Hepatocyte (in vitro differentiated cells): Measurements from ENCODE around the gene CFAP298. TPM values are rescaled to one million over a fixed set of nuclear protein-coding genes. Genes with fewer than 3 reads are reported as not detected.
"Not testable (repeated sequence)": the region's sequence is repeated elsewhere in the genome, so short reads cannot be mapped to it uniquely, and the experiment has no call there.

Source experiments
- DNase-seq: peaks from one replicate; pipeline ENCODE4 v3.0.0-alpha.2; 2016; ENCODE audit warnings: low spot score
- H2AFZ ChIP-seq: fragments of 200-600 bp; sonication (generic); 2 replicates; pipeline ENCODE4 v1.6.0; 2016; ENCODE audit warnings: antibody characterized with exemption, mild to moderate bottlenecking
- H3K27ac ChIP-seq: fragments of 200-600 bp; sonication (generic); 2 replicates; pipeline ENCODE4 v1.5.1; 2016; ENCODE audit warnings: mild to moderate bottlenecking
- H3K27me3 ChIP-seq: fragments of 200-600 bp; sonication (generic); 2 replicates; pipeline ENCODE4 v1.6.1; 2016
- H3K36me3 ChIP-seq: fragments of 200-600 bp; sonication (generic); replicated peaks from 2 replicates; pipeline ENCODE4 v1.5.1; 2016; ENCODE audit warnings: low read depth; ENCODE audit not compliant: insufficient read depth
- H3K4me1 ChIP-seq: fragments of 200-600 bp; sonication (generic); 2 replicates; pipeline ENCODE4 v1.5.1; 2016; ENCODE audit warnings: mild to moderate bottlenecking, moderate library complexity; ENCODE audit not compliant: insufficient read depth
- H3K4me2 ChIP-seq: fragments of 200-600 bp; sonication (generic); 2 replicates; pipeline ENCODE4 v1.6.0; 2016
- H3K4me3 ChIP-seq: fragments of 200-600 bp; sonication (generic); 2 replicates; pipeline ENCODE4 v1.5.1; 2016; ENCODE audit warnings: mild to moderate bottlenecking
- H3K79me2 ChIP-seq: fragments of 200-600 bp; sonication (generic); 2 replicates; pipeline ENCODE4 v1.6.0; 2017; ENCODE audit warnings: mild to moderate bottlenecking
- H3K9me2 ChIP-seq: fragments of 200-600 bp; sonication (generic); replicated peaks from 2 replicates; pipeline ENCODE4 v1.6.0; 2017; ENCODE audit warnings: mild to moderate bottlenecking; ENCODE audit not compliant: insufficient read depth
- H3K9me3 ChIP-seq: fragments of 200-600 bp; sonication (generic); 2 replicates; pipeline ENCODE4 v1.5.1; 2016; ENCODE audit warnings: low read depth, mild to moderate bottlenecking
- H4K20me1 ChIP-seq: fragments of 200-600 bp; sonication (generic); 2 replicates; pipeline ENCODE4 v1.6.0; 2016; ENCODE audit warnings: mild to moderate bottlenecking; ENCODE audit not compliant: insufficient read depth, poor library complexity, severe bottlenecking
- EZH2 ChIP-seq: fragments of 200-600 bp; sonication (generic); IDR thresholded peaks from 2 replicates; pipeline ENCODE4 v1.6.1; 2016; ENCODE audit warnings: antibody characterized with exemption, mild to moderate bottlenecking, borderline replicate concordance
- EZH2phosphoT487 ChIP-seq: fragments of 200-600 bp; sonication (generic); IDR thresholded peaks from one replicate; pipeline ENCODE4 v1.6.1; 2018; ENCODE audit warnings: antibody characterized with exemption, mild to moderate bottlenecking, low read depth, moderate library complexity; ENCODE audit not compliant: unreplicated experiment, severe bottlenecking
- WGBS: methylation state at CpG from one replicate; pipeline ENCODE4 v1.1.6; 2016; ENCODE audit warnings: low lambda C conversion rate; ENCODE audit errors: missing lambda C conversion rate; 5-methylcytosine and 5-hydroxymethylcytosine counted together
- polyA plus RNA-seq: library from polyadenylated mRNA; unstranded; fragments of >200 nt; fragmentation: Nextera tagmentation; extraction: Ambion mirVana; gene quantifications from 2 replicates; pipeline ENCODE4 v1.2.1, GENCODE V29; 2016
- total RNA-seq: library from RNA; depleted of rRNA; stranded (reverse); fragments of >200 nt; gene quantifications from 2 replicates; pipeline ENCODE4 v1.2.3, GENCODE V29; 2014
- TF ChIP-seq, protein P1 (sequence below): fragments of 200-600 bp; sonication (generic); IDR thresholded peaks from 2 replicates; pipeline ENCODE4 v1.5.1; 2016; ENCODE audit warnings: antibody characterized with exemption, mild to moderate bottlenecking; ENCODE audit not compliant: poor library complexity

The CFAP298 gene
- total and polyA plus RNA-seq, 2 experiments from 2014 or later: 32.6 to 61.8 TPM

DNA sequence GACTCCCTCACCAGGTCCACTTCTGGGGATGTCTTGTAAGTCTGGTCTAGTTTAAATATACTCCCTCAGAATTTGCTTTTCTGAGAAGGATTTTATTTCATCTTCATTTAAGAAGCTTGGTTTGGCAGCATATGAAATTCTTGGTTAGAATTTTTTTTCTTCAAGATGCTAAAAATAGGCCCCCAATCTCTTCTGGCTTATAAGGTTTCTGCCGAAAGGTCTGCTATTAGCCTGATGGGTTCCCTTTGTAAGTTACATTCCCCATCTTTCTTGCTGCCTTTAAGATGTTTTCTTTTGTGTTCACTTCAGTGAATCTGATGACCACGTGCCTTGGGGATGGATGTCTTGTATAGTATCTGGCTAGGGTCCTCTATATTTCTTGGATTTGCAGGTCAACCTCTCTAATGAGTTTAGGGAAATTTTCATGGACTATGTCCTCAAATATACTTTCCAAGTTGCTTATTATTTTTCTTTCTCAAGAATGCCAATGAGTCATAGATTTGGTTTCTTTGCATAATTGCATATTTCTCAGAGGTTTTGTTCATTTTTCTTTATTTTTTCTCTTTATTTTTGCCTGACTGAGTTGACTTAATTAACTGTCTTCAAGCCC is 46.2 kb downstream of the CFAP298 start:
- no peaks in the 10 kb centered on the region for H3K4me1 ChIP-seq
- H2AFZ ChIP-seq: no peak overlapping the region
- no peak overlapping the region for H3K4me3 ChIP-seq
- H3K9me3 ChIP-seq: no peaks in the 10 kb centered on the region
- 88% methylated on average over 2 of the region's 2 CpGs for WGBS
- H4K20me1 ChIP-seq: no peaks in the 10 kb centered on the region
- H3K4me2 ChIP-seq: no peak overlapping the region
- H3K27me3 ChIP-seq: no peaks in the 10 kb centered on the region
- H3K79me2 ChIP-seq: no peaks in the 10 kb centered on the region
- H3K9me2 ChIP-seq: no peaks in the 10 kb centered on the region
- no peak for DNase-seq
- H3K27ac ChIP-seq: no peak overlapping the region
- no peaks in the 10 kb centered on the region for H3K36me3 ChIP-seq
- TF ChIP-seq EZH2 (no peak), EZH2phosphoT487 (no peak)
- TF ChIP-seq, protein P1, sequence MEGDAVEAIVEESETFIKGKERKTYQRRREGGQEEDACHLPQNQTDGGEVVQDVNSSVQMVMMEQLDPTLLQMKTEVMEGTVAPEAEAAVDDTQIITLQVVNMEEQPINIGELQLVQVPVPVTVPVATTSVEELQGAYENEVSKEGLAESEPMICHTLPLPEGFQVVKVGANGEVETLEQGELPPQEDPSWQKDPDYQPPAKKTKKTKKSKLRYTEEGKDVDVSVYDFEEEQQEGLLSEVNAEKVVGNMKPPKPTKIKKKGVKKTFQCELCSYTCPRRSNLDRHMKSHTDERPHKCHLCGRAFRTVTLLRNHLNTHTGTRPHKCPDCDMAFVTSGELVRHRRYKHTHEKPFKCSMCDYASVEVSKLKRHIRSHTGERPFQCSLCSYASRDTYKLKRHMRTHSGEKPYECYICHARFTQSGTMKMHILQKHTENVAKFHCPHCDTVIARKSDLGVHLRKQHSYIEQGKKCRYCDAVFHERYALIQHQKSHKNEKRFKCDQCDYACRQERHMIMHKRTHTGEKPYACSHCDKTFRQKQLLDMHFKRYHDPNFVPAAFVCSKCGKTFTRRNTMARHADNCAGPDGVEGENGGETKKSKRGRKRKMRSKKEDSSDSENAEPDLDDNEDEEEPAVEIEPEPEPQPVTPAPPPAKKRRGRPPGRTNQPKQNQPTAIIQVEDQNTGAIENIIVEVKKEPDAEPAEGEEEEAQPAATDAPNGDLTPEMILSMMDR: no peak

DNA sequence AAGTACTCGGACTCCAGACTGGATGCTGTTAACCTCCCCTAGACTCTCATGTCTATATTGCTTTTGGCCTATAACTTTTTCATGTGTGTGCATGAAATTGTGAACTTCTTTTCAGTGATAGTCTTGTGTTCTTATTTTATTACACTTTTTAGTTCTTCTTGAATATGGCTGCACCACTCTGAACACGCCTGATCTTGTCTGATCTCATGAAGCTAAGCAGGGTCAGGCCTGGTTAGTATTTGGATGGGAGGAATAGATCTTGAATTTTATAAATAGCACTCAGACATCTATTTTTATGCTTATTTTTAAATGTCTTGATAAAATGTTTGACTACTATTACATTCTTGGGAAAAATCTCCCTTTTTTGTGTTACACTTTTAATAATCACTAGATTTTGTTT is 49.3 kb downstream of the CFAP298 start:
- Histone ChIP-seq H3K27ac (no peak overlapping the region), H3K4me1 (no peaks in the 10 kb centered on the region), H4K20me1 (no peaks in the 10 kb centered on the region), H3K4me3 (no peak overlapping the region), H3K9me3 (no peaks in the 10 kb centered on the region), H3K36me3 (no peaks in the 10 kb centered on the region), H3K79me2 (no peaks in the 10 kb centered on the region), H3K27me3 (no peaks in the 10 kb centered on the region), H3K9me2 (no peaks in the 10 kb centered on the region), H2AFZ (no peak overlapping the region), H3K4me2 (no peak overlapping the region)
- WGBS: 97% methylated on average over 2 of the region's 2 CpGs
- no peak for TF ChIP-seq EZH2
- TF ChIP-seq EZH2phosphoT487: no peak
- TF ChIP-seq, protein P1: no peak
- no peak for DNase-seq

DNA sequence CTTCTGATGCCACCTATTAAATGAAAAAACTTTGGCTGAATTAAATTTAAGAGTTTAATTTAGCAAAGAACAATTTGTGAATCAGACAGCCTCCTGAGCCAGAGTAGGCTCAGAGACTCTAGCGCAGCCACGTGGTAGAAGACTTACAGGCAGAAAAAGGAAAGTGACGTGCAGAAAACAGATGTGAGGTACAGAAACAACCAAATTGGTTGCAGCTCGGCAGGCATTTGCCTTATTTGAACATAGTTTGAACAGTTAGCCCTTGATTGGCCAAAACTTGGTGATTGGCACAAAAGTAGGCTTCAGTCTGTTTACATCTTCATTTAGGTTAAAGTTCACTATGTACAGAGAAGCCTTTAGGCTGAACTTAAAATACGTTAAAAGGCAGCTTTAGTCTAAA is 49.8 kb downstream of the CFAP298 start:
- peak; percentile 55 for DNase-seq
- no peaks in the 10 kb centered on the region for H3K79me2 ChIP-seq
- no peaks in the 10 kb centered on the region for H4K20me1 ChIP-seq
- H3K4me3 ChIP-seq: no peak overlapping the region
- H3K36me3 ChIP-seq: no peaks in the 10 kb centered on the region
- no peaks in the 10 kb centered on the region for H3K27me3 ChIP-seq
- no peak overlapping the region for H3K4me2 ChIP-seq
- TF ChIP-seq EZH2phosphoT487: no peak
- TF ChIP-seq, protein P1: peak; percentile 50
- H2AFZ ChIP-seq: no peak overlapping the region
- no peaks in the 10 kb centered on the region for H3K9me2 ChIP-seq
- no peaks in the 10 kb centered on the region for H3K9me3 ChIP-seq
- WGBS: 47% methylated on average over 5 of the region's 5 CpGs
- no peak overlapping the region for H3K27ac ChIP-seq
- H3K4me1 ChIP-seq: no peaks in the 10 kb centered on the region

DNA sequence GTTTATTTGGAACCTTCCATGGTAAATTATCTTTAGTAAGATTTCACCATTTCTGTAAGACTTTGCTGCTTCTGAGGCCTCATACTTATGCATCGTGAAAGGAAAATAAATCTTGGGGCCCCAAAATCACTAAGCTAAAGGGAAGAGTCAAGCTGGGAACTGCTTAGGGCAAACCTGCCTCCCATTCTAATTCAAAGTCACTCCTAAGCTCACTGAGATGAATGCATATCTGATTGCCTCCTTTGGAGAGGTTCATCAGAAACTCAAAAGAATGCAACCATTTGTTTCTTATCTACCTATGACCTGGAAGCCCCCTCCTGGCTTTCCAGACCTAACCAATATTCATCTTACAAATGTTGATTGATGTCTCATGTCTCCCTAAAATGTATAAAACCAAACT is 50.7 kb downstream of the CFAP298 start:
- H3K9me3 ChIP-seq, H3K27ac ChIP-seq, H3K27me3 ChIP-seq, H3K79me2 ChIP-seq, DNase-seq, H3K4me1 ChIP-seq, H3K4me2 ChIP-seq, H3K9me2 ChIP-seq, H3K36me3 ChIP-seq, H4K20me1 ChIP-seq, H2AFZ ChIP-seq, H3K4me3 ChIP-seq: not testable (repeated sequence)
- 48% methylated on average over 1 of the region's 1 CpG for WGBS
